ENCODE data around the gene MYOD1.

MYOD1 gene

DNA sequence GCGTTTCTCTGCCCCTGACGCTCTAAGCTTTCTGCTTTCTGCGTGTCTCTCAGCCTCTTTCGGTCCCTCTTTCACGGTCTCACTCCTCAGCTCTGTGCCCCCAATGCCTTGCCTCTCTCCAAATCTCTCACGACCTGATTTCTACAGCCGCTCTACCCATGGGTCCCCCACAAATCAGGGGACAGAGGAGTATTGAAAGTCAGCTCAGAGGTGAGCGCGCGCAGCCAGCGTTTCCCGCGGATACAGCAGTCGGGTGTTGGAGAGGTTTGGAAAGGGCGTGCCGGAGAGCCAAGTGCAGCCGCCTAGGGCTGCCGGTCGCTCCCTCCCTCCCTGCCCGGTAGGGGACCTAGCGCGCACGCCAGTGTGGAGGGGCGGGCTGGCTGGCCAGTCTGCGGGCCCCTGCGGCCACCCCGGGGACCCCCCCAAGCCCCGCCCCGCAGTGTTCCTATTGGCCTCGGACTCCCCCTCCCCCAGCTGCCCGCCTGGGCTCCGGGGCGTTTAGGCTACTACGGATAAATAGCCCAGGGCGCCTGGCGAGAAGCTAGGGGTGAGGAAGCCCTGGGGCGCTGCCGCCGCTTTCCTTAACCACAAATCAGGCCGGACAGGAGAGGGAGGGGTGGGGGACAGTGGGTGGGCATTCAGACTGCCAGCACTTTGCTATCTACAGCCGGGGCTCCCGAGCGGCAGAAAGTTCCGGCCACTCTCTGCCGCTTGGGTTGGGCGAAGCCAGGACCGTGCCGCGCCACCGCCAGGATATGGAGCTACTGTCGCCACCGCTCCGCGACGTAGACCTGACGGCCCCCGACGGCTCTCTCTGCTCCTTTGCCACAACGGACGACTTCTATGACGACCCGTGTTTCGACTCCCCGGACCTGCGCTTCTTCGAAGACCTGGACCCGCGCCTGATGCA, at the start of gene MYOD1:
Gene MYOD1 (plus strand): TSS at position 544 of the 910 bp plus-strand sequence. CDS start 212 bp downstream, at position 756.
- no peak for DNase-seq

DNA sequence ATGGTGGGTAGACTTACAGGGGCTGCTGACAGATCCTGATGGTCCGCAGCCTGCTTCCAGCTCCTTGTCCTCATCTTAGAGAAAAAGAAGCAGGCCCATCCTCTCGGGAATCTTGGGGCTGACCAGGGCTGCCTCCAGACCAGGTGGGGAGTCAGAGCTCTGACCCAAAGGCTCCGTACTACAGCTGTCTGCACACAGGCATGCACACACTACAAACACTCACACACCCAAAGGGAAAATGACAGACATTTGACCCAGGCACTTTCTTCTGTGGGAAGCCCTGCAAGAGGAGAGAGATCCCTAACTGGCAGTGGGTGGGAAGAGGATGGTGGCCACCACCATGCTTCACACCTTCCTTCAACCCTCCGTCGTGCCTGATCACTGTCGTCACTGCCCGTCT, 46.9 kb upstream of the MYOD1 start:
- no peak for DNase-seq

DNA sequence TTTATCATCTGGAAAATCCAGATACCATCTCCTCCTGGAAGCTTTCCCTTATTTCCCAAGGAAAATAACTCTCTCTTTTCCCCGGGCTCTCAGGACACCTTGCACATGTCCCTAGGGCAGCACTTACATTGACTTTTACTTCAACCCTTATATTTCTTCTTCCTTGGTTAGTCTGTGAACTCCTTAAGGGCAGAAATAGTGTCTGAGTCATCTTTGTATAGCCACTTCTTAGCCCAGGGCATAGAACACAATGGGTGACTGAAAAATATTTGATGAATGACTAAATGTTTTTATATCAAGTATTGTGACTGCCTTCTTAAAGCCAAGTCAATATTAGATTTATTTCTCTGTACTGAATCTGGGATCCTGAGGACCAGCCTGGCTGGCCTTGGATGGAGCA, 45.4 kb upstream of the MYOD1 start:
- no peak for DNase-seq

DNA sequence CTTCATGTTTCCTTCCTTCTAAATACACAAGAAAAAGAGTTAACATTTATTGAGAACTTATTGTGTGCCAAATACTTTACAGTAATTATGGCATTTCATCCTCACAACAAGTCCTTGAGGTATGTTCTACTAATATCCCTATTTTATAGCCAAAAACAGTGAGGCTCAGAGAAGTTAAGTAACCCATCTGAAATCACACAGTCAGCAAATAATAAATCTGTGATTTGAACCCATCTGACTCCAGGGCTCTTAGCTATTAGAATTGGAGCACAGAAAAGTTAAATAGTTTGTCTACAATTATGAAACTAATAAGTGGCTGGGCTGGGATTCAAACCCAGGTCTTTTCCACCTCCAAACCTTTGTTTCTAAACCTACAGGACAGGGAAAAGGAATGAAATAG, 36.5 kb upstream of the MYOD1 start:
- DNase-seq = no peak

DNA sequence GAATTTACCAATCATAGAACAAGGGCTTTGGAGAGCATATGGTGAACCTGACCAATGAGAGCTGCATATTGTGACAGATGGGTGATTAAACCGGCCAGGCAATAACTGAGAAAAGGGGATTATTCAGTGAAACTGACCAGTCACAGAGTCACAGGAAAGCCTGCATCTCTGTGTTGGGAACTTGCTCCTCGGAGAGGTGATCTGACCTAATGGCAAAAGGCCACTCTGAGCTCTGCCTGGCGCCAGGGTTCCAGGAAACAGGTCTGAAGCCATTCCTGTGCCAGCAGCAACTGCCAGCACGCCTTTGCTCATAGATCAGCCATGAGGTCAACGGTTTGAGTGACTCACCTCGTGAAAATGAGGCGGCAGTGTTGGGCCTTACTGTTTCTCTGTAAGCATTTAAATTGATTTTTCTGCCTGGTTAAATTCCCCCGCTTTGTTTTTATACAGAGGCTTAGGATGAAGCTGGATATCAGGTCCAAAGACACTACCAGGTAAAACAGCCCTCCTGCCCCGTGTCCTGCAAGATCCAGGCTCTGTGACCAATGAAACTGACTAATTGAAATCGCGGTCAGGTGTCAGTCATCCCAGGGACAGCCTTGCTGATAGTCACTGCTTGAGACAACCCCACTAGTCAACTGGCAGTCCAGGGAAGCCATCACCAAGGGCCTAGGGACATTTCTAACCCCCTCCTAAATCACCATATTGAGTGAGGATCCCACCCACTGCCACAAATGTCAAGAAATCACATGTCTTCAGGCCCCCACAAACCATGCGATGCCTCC, 35.8 kb upstream of the MYOD1 start:
- no peak for DNase-seq

DNA sequence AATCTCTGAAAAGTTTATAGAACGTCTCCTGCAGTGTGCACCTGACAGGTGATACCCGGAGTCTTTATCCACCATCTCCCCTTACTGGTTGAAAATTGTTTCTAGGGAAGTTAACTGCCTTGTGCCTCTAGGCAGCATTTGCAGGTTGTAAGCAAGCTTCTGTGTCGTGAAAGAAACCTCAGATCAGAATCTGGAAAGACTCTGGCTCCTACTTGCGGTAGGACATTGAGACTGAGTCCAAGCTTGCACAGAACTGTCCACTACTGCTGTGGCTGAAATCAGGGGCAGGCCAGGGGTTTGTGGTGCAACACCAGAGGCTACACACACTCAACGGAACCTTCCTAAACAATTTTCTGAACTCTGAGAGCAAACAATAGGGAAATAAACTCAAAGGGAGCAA, 34.8 kb upstream of the MYOD1 start:
- DNase-seq = no peak

DNA sequence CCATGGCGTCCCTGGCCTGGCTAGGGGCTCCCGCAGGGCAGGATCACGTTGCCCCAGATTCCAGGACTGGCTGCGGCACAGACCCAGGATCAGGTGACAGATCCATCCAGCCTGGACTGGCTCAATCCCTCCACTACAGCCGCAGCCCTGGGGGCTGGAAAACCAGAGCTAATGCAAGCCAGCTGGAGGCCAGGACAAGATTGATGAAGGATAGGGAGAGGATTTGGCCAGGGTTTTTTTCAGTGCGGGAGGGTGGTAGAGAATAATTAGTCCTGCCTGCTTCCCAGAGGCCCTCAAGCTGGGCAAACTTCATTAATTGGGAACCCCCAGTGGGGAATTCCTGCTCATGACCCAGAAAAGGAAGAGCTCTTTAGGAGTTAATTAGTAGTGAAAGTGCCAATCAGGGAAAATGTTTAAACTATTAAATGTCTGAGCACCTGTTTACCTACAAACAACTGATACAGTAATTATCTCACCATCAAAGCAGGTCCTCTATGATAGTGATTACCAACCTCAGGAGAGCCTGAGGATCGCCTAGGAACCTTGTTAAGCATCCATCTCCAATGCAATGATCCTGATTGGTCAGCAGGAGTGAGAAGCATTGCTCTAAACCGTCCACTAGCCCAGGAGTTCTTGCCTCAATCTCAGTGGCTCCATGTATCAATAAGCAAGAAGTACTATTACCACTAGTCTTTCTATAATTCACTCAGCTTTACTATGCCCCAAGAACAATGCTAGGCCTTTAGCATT, 33.0 kb upstream of the MYOD1 start:
- DNase-seq = no peak

DNA sequence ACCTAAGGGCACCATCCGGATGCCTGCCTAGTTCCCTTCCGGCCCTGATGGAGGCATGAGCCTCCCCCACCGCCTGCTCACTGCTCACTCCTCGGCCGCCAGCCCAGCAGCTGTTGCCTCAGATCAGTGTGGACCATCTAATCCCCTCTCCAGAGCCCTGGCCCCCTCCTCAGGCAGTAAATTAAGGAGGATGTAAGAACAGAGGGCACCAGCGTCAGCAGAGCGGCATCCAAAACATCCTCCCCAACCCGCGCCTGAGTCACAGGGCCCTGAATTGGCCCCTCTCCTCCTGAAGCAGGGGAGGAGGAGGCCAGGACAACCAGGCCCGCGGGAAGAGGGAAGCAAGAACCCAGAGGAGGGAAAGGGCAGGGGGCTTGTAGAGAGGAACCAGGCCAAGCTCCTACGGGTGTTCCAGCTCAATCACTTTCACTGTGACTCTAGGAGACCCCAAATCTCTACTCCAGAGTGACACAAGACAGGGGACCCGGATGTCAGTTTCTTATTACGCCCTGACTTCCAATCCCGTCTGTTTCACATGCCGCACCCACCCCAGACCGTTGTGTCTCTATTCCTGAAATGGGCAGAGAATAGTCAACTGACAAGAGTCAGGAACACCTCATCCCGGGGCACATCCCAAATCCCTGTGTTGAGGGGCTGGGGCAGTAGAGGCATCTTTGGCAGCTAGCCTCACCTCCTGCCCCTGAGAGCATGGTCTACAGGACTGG, 31.3 kb upstream of the MYOD1 start:
- no peak for DNase-seq

DNA sequence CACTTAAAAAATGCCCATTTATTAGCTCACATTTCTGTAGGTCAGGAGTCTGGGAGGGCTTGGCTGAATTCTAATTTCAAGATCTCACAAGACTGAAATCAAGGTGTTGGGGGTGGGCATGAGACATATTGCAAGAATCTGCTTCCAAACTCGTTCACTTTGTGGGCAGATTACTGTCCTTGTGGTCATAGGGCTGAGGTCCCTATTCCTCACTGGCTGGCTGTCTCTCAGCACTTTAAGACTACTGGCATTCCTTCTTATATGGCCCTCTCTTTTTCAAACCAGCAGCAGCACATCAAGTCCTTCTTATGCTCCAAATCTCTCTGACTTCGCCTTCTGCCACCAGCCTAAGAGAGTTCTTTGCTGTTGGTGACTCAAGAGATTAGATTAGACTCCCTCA, 27.8 kb upstream of the MYOD1 start:
- DNase-seq = no peak

DNA sequence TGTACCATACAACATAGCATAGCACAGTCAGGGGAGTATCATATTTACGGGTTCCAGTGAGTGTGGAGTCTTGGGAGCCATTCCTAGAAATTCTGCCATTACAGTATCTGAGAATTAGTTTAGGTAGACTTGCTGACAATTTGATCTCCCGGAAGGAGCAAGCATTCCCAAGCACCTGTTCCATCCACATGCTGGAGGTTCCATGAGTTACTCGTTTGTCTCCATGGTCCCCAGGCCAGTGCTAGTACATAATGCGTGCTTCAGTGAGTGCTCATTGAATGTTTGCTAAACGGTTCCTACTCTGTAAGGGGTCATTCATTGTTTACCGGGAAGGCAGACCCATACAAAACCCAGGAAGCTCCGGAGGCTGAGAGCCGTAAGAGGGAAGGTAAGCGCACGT, 27.4 kb upstream of the MYOD1 start:
- DNase-seq = no peak

DNA sequence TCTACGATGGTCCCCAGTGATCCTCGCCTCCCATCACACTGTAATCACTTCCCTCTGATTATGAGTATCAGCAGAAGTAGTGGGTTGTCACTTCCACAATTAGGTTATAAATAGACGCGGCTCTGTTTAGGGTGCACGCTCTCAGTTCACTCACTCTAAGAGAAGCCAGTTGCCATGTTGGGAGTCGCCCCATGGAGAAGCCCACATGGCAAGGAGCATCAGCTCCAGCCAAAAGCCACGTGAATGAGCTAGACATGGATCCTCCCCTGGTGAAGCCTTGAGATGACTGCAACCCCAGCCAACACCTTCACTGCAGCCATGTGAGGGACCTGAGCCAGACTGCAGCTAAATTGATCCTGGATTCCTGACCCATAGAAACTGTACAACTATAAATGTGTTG, 26.4 kb upstream of the MYOD1 start:
- peak; percentile 28 for DNase-seq

DNA sequence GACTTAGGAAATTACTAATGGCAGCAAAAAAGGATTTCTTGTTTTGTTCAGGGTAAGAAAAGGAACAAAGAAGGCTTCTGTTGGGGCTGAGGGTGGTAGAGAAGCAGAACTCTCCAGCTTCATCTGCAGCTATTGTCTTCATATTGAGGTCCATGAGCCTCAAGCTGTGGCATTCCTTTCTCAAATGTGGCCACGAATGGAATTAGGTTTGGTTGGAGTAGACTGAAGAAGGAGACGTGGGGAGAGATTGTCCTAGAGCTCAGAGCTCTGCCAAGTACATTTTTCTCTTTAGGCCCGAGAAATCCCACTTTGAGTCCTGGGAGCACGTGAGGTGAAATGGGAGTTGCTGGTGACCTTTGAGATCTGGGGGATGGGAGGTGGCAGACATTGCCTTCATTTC, 25.8 kb upstream of the MYOD1 start:
- no peak for DNase-seq

DNA sequence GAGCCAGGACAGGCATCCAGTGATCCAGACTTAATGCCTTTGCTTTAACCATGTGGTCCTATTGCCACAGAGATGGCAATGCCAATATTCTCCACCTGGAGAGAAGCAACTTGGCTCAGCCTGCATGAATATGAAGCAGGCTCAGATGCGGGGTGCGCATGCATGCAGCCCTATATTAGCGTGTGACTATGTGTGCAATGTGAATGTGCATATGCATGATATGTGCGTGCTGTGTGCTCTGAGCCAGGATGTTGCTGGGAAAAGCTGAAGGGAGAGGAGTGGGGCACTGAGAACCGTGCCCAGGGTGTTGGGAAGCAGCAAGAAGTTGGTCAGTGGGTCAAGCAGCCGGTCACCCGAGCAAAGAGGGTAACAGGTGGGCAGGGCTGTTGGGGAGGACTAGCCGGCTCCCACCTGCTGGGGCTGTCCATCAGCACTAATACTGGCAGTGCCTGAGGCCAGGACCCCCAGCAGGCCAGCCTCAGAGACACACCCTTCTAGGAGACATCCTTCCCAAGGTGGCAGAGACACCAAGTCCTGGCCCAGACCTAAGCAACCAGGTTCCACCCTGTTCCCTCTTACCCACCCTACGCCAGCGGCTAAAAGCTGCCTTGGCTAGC, 24.8 kb upstream of the MYOD1 start:
- DNase-seq = no peak

DNA sequence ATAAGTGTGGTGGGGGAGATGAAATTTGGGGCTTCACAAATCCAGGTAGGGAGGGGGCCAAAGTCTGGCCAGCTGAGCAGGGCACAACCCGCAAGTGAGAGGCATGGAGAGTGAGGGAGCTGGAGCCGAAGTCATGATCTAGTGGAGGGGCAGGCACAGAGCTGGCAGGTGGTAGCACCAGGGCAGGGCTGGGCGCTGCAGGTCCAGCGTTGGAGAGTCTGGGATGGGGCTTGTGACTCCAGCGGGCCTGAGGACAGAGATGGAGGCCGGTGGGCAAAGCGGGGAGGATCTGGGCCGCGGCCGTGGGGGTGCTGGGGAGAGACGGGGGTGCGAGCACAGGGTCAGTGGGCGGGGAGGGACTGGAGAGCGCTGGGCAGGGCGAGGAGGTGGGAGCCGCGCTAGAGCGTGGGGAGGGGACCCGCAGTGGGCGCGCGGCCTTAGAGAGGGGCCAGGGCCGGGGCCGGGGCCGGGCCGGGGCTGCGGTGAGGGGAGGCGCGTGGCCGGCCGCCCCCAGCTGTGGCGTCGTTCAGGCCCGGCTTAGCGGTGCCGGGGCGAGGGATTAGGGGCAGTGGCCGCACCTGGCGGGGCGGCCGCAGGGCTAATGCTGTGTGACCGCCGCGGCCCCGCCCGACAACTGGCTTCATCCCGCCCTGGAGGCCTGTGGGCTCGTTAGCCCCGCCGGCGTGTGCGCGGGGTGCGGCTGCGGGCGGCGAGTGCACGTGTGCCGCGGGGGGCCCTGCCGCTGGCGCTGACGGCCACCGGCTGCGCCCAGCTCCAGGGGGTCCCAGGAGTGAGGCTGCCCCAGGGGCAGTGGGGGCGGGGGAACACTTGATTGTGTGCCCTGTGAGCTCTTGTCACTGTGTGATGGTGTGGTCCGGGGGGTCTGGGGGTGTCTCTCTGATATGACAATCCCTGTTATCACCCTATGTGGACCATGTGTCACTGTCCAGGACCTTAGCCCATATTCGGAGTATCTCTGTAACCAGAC, 23.6 kb upstream of the MYOD1 start:
- no peak for DNase-seq

DNA sequence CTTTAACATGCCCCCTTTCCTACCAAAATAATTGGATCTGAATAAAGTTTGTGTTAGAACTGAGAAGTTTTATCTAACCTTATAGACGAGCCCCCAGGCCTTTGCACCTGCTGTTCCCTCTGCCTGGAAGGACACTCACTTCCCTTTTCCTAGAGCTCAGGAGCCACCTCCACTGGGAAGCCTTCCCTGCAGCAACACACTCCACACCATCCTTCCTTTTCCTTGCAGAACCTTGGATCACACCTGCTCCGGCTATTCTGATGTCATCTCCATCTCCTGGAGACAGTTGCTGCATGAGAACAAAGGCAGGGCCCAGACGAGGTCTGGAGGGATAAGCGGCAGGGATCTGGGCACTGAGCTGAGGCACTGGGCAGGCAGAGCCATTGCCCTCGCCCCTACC, 22.6 kb upstream of the MYOD1 start:
- DNase-seq = no peak

DNA sequence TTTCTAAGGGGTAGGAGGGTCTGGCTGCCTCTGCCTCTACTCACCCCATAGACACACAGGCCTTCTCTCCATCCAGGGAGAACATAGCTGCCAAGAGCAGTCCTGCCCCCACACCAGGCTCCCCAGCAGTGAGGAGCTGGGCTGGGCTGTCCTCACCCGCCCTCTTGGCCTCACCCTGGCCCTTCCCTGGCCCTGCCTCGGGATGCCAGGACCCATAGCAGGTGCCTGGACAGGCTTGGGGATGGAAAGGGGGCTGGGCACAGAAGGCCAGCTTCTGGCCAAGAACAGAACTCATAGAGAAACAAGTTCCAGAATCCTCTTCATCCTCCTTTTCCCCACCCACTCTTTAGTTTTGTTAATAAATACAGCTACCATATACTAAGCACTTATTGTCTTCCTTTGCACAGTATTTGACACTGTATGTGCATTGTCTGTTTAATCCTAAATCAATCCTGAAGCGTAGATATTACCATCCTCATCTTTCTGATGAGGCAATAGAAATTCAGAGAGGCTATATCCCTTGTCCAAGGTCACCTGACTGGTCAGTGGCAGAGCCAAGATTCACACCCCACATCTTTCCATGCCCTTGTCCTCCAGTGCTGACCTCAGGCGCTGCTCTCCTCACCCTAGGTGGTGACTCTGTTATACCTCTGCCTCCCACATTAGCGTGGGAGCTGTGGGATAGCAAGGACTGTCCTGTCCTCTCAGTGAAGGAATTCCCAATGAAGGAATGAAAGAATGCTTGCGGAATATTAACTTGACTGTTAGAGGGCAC, 22.0 kb upstream of the MYOD1 start:
- no peak for DNase-seq

DNA sequence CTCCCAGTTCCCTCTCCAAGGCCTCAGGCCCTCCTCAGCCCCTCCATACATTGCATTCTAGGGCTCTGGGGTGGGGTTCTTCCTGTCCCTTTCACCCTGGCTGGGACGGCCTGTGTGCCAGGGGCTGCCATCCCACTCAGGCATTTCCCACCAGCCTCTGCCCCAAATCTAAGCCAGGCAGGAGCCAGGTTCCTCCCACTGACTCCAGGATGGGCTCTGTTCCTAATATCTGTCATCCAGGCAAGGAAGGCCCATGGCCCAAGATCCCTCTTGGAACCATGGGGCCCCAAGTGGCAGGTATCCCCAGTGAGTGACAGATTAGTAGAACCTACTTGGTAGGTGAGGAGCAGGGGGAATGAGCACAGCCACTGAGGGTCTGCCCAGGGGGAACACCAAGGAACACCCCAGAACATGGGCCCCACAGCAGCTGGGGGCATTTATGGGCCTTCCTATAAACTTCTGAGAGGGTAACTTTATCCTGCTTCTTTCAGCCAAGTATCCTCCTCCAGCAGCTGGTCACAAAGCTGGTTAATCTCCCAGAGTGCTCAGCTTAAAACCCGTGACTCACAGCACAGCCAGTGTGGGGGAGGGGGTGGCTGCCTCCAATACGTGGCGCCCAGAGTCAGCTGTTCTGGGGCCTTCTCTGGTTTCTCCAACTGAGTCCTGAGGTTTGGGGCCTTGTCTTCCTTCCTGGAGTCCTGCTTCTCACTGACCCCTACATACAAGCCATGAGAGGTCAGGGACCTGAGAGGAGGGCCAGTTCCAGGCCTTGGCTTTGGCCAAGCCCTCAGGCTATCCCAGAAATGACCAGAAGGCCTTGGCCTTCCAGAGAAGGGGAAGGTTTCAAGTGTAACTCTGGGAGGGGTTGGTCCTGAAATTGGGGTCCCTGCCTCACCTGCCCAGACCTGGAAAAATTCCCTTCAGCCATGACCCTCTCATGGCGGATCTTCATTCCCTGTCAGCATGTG, 19.9 kb upstream of the MYOD1 start:
- DNase-seq = no peak

DNA sequence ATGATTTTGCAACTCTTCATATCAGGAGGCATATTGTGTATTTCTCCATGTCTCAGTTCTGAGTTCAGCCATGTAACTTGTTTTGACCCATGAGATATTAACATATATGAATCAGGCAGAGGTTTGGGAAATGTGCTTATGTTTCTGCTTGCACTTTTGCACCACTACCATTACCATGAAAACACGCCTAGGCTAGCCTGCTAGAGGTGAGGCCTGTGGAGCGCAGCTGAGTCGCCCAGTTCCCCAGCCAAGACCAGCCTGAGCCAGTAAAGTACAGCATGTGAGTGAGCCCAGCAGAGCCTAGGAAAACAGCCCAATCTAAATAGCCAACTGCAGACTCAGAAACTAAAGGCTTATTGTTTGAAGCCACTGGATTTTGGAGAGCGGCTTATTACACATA, 18.4 kb upstream of the MYOD1 start:
- DNase-seq = no peak

DNA sequence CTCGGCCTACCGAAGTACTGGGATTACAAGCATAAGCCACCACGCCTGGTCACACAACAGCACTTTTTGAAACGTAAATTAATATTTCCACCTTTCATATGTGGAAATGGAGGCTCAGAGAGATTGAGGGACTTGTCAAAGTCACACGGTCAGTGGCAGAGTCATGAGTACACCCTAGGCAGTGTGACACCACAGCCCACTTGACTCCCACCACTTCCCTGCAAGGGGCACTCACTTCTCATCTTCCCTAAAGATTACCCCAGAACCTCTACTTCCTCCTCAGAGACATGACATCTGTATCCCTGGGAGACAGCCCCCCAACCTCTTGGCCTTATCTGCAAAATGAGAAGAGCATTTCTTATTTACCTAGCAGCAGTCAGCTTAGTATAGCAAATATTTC, 16.5 kb upstream of the MYOD1 start:
- DNase-seq = peak; percentile 68
